ENCODE measurements around the gene ASAP3.
"Not testable (repeated sequence)": the region's sequence is repeated elsewhere in the genome, so short reads cannot be mapped to it uniquely, and the experiment has no call there.

Gene ASAP3

DNA sequence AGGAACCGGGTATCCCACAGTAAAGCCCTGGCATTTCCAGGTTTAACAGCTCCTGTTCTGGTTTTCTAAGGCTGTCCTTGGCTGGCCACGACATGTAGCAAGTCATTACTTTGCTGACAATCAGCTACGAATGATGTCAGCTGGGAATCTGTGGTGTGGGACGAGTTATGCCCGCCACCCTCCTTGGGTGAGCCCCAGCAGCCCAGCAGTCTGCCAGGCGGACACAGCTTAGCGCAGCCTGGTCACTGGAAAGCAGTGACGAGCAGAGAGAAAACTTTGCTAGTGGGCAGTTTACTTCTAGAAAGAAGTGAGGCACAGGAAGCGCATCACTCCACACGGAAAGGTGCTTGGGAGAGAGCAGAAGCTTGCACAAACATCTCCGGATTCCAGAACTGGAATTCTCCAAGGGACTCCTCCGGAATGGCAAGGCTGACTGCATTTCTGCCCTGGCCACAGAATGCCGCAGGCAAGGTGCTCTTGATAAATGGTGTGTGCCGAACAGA lies 98.8 kb downstream of the ASAP3 start:
- TF ChIP-seq, protein P1, sequence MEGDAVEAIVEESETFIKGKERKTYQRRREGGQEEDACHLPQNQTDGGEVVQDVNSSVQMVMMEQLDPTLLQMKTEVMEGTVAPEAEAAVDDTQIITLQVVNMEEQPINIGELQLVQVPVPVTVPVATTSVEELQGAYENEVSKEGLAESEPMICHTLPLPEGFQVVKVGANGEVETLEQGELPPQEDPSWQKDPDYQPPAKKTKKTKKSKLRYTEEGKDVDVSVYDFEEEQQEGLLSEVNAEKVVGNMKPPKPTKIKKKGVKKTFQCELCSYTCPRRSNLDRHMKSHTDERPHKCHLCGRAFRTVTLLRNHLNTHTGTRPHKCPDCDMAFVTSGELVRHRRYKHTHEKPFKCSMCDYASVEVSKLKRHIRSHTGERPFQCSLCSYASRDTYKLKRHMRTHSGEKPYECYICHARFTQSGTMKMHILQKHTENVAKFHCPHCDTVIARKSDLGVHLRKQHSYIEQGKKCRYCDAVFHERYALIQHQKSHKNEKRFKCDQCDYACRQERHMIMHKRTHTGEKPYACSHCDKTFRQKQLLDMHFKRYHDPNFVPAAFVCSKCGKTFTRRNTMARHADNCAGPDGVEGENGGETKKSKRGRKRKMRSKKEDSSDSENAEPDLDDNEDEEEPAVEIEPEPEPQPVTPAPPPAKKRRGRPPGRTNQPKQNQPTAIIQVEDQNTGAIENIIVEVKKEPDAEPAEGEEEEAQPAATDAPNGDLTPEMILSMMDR (IDR thresholded peaks at IDR 0.05; ENCODE audit: control extremely low read depth, extremely low read depth, low read depth, missing control alignments): no peak
- CTCF ChIA-PET: interaction anchor here (1.2 to 1.5 kb wide), 2 partner anchors 15 to 19 kb away, joined by 4 to 5 read pairs; no protein-coding TSS in a partner anchor

DNA sequence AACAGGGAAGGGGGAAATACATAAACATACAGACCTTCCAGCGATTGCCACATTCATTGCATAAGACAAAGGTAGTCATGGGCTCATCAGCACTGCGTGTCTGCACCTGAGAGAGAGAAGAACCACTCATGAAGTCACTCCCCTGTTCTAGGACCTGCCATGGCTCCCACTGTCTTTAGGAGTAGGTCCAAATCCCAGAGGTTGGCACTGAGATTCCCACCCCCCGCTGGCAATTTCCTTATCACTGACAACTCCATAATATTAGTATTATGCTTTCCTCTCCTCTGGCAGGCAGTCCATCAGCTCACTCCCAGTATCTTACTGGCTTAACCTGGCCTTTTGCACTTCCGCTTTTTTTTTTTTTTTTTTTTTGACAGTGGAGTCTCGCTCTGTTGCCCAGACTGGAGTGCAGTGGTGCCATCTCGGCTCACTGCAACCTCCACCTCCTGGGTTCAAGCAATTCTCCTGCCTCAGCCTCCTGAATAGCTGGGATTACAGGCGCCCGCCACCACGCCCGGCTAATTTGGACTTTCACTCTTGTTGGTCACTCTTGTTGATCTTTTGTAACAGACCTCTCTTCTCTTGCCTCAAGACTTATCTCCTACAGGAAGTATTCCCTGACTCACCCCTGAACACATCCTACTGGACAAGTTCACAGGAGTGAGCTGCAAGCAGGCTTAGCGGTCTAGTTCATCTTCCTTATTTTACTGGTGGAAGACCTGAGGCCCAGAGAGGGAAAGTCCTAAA lies 99.5 kb downstream of the ASAP3 start:
- no peak for DNase-seq (ENCODE audit: extremely low spot score)
- ChIA-PET POLR2A (no interaction called here), CTCF (interaction anchor here (1.5 kb wide), 1 partner anchor 19 kb away, joined by 5 read pairs; no protein-coding TSS in a partner anchor)
- TF ChIP-seq, protein P1 (IDR thresholded peaks at IDR 0.05; ENCODE audit: control extremely low read depth, extremely low read depth, low read depth, missing control alignments): no peak

More for the DNA sequence above, 98.8 kb downstream of the ASAP3 start:
- POLR2A ChIA-PET: no interaction called here
- DNase-seq (ENCODE audit: extremely low spot score): no peak

DNA sequence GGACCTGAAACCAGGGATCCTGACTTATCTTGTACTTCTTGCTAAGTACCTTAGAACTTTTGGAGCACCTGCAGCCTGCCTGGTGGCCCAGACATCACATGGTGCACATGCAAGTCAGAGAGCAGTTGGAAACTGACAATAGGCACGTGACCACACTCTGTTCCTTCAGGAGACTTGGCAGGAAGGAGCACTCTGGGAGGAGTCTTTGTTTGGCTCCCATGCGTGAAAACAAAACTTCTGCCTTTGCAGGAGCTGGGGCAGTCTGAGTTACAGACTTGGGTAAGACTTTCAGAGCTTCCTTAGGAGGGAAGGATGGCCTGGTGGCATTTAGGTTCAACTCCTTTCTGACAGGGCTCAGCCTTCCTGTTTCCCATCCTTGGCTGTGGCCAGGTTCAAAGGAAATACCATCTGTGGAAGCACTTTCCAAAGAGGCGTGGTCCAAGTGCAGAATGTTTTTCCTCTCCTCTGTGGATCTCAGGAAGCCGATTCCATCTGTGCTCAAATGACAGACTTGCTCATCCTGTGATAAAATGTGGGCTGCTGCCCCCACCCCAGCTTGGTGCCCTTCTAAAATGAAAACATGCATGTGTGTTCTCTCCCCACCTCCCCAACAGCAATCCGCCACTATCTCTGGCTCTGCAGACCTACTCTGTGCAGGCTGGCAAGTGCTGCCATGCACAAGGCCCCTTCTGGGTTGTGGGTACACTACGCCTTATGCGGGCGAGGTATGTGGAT lies 100.2 kb downstream of the ASAP3 start:
- TF ChIP-seq, protein P1 (IDR thresholded peaks at IDR 0.05; ENCODE audit: control extremely low read depth, extremely low read depth, low read depth, missing control alignments): no peak
- ChIA-PET POLR2A (no interaction called here), CTCF (no interaction called here)
- no peak for DNase-seq (ENCODE audit: extremely low spot score)

DNA sequence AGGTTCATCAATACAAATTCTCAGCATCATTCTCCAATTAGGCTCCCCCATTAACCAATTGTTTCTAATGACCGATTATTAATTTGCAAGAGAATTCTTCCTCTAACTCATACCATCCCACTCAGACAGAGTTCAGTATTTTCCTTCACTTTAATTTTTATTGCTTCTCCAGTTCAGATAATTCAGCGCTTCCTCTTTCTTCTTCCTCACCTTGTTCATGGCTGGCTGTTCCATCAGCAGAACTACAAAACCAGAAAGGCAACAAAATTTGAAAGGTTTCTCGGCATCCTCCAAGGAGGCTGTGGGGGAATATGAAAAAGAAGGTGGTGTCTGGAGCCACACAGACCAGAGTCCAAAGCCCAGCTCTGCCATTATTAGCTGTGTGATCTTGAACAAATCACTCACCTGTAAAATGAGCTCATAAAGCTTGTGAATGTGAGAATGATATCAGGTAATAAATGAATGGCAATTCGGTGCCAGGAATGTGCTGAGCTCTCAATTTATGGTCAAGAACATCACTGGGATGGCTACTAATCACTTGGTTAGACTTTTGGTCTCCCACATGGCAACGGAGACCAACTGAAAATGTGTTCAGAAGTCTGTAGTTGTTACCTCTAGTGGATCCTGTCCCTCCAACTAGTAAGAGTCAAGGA lies 102.6 kb downstream of the ASAP3 start:
- ChIA-PET CTCF (interaction anchor here (2.2 kb wide), 1 partner anchor 22 kb away, joined by 11 read pairs; no protein-coding TSS in a partner anchor), POLR2A (no interaction called here)
- DNase-seq (ENCODE audit: extremely low spot score): no peak
- TF ChIP-seq, protein P1 (IDR thresholded peaks at IDR 0.05; ENCODE audit: control extremely low read depth, extremely low read depth, low read depth, missing control alignments): no peak

DNA sequence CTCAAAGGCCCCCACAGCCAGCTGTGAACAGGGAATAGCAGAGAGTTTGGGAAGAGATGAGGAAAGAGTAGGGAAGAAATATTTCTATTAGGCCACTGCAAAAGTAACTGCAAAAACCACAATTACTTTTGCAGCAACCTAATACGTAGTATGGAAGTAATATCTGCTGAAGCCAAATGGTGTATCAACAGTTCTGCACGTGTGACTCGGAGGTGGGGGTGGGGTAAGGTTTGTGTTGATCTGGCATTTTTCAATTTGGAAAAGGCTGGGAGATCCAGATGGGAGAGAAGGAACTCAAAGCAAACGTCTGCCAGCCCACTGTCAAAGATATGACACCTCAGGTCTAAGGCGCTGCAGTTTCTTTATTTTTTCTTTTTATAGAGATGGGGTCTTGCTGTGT lies 103.3 kb downstream of the ASAP3 start:
- ChIA-PET CTCF (interaction anchor here (2.2 kb wide), 1 partner anchor 23 kb away, joined by 11 read pairs; no protein-coding TSS in a partner anchor), POLR2A (no interaction called here)
- TF ChIP-seq, protein P1 (IDR thresholded peaks at IDR 0.05; ENCODE audit: control extremely low read depth, extremely low read depth, low read depth, missing control alignments): no peak
- no peak for DNase-seq (ENCODE audit: extremely low spot score)

DNA sequence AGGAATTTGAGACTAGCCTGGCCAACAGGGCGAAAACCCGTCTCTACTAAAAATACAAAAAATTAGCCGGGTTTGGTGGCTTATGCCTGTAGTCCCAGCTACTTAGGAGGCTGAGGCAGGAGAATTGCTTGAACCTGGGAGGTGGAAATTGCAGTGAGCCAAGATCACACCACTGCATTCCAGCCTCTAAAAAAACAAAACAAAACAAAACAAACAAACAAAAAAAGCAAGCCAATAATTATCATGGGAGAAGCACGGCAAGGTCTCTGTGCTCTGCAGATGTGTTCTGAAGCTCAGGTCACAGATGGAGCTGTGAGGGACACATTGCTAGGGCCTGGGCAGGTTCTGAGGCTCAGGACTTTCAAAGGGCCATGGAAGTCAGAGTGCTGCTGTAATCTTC lies 103.7 kb downstream of the ASAP3 start:
- DNase-seq (ENCODE audit: extremely low spot score); POLR2A ChIA-PET; CTCF ChIA-PET: not testable (repeated sequence)
